ENCODE measurements around the gene DNAL4. TPM values are rescaled to one million over a fixed set of nuclear protein-coding genes. Genes with fewer than 3 reads are reported as not detected.

DNAL4 gene, protein sequence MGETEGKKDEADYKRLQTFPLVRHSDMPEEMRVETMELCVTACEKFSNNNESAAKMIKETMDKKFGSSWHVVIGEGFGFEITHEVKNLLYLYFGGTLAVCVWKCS
- total RNA-seq = 13.5 and 17.5 TPM in 2 replicates

DNA sequence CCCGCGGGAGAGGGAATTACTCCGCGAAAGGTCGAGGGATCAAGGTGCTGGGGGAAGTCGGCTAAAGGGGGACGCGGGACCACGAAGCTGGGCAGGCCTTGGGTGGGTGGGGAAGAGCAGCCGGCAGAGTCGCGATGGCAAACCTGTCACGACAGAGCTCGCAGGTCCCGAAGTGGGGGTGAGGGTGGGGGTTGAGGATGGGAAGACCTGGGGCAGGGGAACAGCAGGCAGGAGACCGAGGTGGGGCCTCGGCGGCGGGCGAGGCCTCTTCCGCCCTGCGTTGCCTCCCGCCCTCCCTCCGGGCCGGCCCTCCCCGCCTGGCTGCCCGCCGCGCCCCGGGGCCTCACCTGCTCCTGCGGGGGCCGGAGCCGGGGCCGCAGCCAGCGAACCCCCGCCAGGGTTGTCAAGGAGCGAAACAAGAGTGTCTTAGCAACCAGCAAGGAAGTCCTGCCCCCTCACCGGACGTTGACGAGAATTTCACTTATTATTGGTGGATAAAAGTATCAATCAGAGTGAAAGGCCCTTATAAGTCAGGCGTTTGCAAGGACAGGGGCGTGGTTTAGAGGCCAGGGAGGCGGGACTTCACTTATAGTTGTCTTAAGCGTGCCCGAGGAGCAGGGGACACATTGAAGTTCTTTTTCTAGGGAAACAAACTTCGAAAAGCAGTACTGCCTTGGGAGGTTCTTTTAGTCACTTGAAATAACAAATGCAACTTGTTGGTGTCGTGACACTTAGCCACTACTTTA, at the start of gene DNAL4:
DNAL4 (minus strand) TSS at position 423 of the 746 bp plus-strand sequence. CDS start 11,412 bp downstream, outside the sequence.

DNA sequence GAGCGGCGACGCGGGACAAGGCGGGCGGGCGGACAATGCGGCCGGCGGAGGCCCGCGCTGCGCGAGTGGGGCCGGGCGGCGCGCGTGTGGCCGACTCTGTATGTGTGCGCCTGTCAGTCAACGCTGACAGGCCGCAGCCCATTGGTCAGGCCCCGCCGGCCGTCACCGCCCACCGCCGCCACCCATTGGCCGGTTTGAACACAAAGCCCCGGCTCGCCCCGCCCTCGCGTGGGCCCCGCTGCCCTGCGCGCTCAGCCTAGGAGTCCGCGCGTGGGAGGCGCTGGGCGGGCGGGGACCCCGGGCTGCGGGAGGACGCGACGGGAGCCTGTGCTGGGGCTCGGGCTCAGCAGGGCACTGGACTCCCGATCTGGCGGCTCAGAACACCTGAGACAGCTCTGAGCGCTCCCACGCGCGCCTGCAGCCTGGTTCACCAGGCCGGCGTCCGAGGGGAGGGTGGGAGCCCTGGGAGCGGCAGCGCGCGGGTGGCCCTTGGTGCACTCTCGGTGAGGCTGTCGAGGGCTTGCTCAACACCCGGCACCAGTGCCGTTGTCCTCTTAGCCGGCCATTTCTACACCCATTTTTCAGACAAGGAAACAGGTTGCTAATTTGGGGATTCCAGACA, 37.9 kb downstream of the DNAL4 start, which contains the start of gene SUN2:
SUN2 (minus strand) TSS at position 88 of the 622 bp plus-strand sequence. CDS start 3,370 bp downstream, outside the sequence.

Other genes starting within 250 kb of the DNAL4 start
- gene DMC1, start 224.0 kb downstream of the DNAL4 start, total RNA-seq = 1.6 and 3.6 TPM in 2 replicates
- gene FAM227A, start 137.8 kb downstream of the DNAL4 start, total RNA-seq = 2.9 and 4.6 TPM in 2 replicates
- 23.7 and 24.5 TPM in 2 replicates for gene CBY1, start 137.5 kb downstream of the DNAL4 start, total RNA-seq
- 103 and 142 TPM in 2 replicates for gene TOMM22, start 112.2 kb downstream of the DNAL4 start, total RNA-seq
- 63.7 and 79.8 TPM in 2 replicates for gene JOSD1, start 93.2 kb downstream of the DNAL4 start, total RNA-seq
- gene GTPBP1, start 88.2 kb downstream of the DNAL4 start, total RNA-seq = 24.7 and 31.0 TPM in 2 replicates
- gene SUN2, start 38.1 kb downstream of the DNAL4 start, total RNA-seq = 78.4 and 134 TPM in 2 replicates
- 0.32 and 0.46 TPM in 2 replicates for gene NPTXR, start 49.9 kb upstream of the DNAL4 start, total RNA-seq
- 28.3 and 31.6 TPM in 2 replicates for gene CBX6, start 78.1 kb upstream of the DNAL4 start, total RNA-seq
- gene APOBEC3A, start 163.5 kb upstream of the DNAL4 start, total RNA-seq = not detected in 2 replicates
- 2.3 and 3.5 TPM in 2 replicates for gene APOBEC3B, start 188.2 kb upstream of the DNAL4 start, total RNA-seq
- gene APOBEC3C, start 220.1 kb upstream of the DNAL4 start, total RNA-seq = 1.3 and 1.7 TPM in 2 replicates
- gene APOBEC3D, start 227.0 kb upstream of the DNAL4 start, total RNA-seq = 1.4 and 1.9 TPM in 2 replicates
- gene APOBEC3F, start 246.7 kb upstream of the DNAL4 start, total RNA-seq = 4.5 and 5.2 TPM in 2 replicates

All from epithelial cell of umbilical artery (primary cell).